Type B pancreatic cell (in vitro differentiated cells): ENCODE results near the gene TK2. TPM values are rescaled to one million over a fixed set of nuclear protein-coding genes. Genes with fewer than 3 reads are reported as not detected.

Experiments used
- DNase-seq: peaks from one replicate; pipeline ENCODE4 v3.0.0; 2021; ENCODE audit warnings: mixed read lengths; ENCODE audit not compliant: unreplicated experiment; ENCODE audit errors: extremely low spot score
- H3K27ac Mint-ChIP-seq: 2 replicates; pipeline ENCODE4 v1.8.0; 2021; ENCODE audit warnings: mild to moderate bottlenecking, mixed read lengths
- H3K27me3 Mint-ChIP-seq: 2 replicates; pipeline ENCODE4 v1.8.0; 2021; ENCODE audit warnings: mixed read lengths
- H3K36me3 Mint-ChIP-seq: 2 replicates; pipeline ENCODE4 v1.8.0; 2021; ENCODE audit warnings: mixed read lengths
- H3K4me1 Mint-ChIP-seq: one replicate; pipeline ENCODE4 v1.8.0; 2021; ENCODE audit warnings: mixed read lengths; ENCODE audit not compliant: unreplicated experiment
- H3K4me3 Mint-ChIP-seq: 2 replicates; pipeline ENCODE4 v1.8.0; 2021; ENCODE audit warnings: mild to moderate bottlenecking, mixed read lengths
- H3K9me3 Mint-ChIP-seq: 2 replicates; pipeline ENCODE4 v1.8.0; 2021; ENCODE audit warnings: mixed read lengths
- CTCF ChIP-seq: fragments of 200-600 bp; sonication (generic); conservative IDR thresholded peaks from 2 replicates; pipeline ENCODE4 v1.5.0; 2021; ENCODE audit warnings: antibody characterized with exemption, mild to moderate bottlenecking
- total RNA-seq: library from RNA; stranded (reverse); gene quantifications from 2 replicates; pipeline ENCODE4 v1.2.1, GENCODE V29; 2021; ENCODE audit warnings: low replicate concordance

The TK2 gene
- total RNA-seq, 1 donor from 2014 or later: 18.4 TPM

GRCh38 chr16:66484453-66485213, 65.3 kb downstream of the TK2 start:
- Mint-ChIP-seq H3K4me3 (no peak overlapping the region), H3K27me3 (no peaks in the 10 kb centered on the region), H3K27ac (no peak overlapping the region), H3K36me3 (no peaks in the 10 kb centered on the region), H3K4me1 (peaks cover 16% of the 10 kb centered on the region), H3K9me3 (no peaks in the 10 kb centered on the region)
- no peak for TF ChIP-seq CTCF
- peak; percentile 60 for DNase-seq

GRCh38 chr16:66483689-66484452, 66.1 kb downstream of the TK2 start:
- no peaks in the 10 kb centered on the region for H3K27me3 Mint-ChIP-seq
- H3K9me3 Mint-ChIP-seq: no peaks in the 10 kb centered on the region
- peaks cover 16% of the 10 kb centered on the region for H3K4me1 Mint-ChIP-seq
- peak; percentile 86 for DNase-seq
- peak; percentile 96 for TF ChIP-seq CTCF
- H3K4me3 Mint-ChIP-seq: no peak overlapping the region
- H3K36me3 Mint-ChIP-seq: no peaks in the 10 kb centered on the region
- peak overlapping the region; percentile 59 for H3K27ac Mint-ChIP-seq

GRCh38 chr16:66481943-66482390, 68.0 kb downstream of the TK2 start:
- Mint-ChIP-seq H3K27ac (no peak overlapping the region), H3K36me3 (no peaks in the 10 kb centered on the region), H3K9me3 (no peaks in the 10 kb centered on the region), H3K4me1 (peaks cover 19% of the 10 kb centered on the region), H3K4me3 (no peak overlapping the region), H3K27me3 (no peaks in the 10 kb centered on the region)
- DNase-seq: peak; percentile 44
- no peak for TF ChIP-seq CTCF

- Mint-ChIP-seq H3K27ac (peak overlapping the region; percentile 85), H3K27me3 (no peaks in the 10 kb centered on the region), H3K36me3 (no peaks in the 10 kb centered on the region), H3K4me1 (peaks cover 19% of the 10 kb centered on the region), H3K9me3 (no peaks in the 10 kb centered on the region), H3K4me3 (no peak overlapping the region)
- DNase-seq: peak; percentile 58
- no peak for TF ChIP-seq CTCF
Observed at GRCh38 chr16:66481081-66481942, 68.6 kb downstream of the TK2 start.

- no peak for TF ChIP-seq CTCF
- H3K4me3 Mint-ChIP-seq: no peak overlapping the region
- H3K27me3 Mint-ChIP-seq: peaks cover 2% of the 10 kb centered on the region
- H3K9me3 Mint-ChIP-seq: no peaks in the 10 kb centered on the region
- peak overlapping the region; percentile 85 for H3K27ac Mint-ChIP-seq
- H3K4me1 Mint-ChIP-seq: peaks cover 21% of the 10 kb centered on the region
- no peaks in the 10 kb centered on the region for H3K36me3 Mint-ChIP-seq
- peak; percentile 70 for DNase-seq
Observed at GRCh38 chr16:66480265-66481080, 69.4 kb downstream of the TK2 start.
